DMS114 treated with DMSO at 0.1 percent for 48 hours (cell line): ENCODE data around the gene PRR33.
"Not testable (repeated sequence)": the region's sequence is repeated elsewhere in the genome, so short reads cannot be mapped to it uniquely, and the experiment has no call there.

Experiments
- DNase-seq: peaks from one replicate; lab custom pipeline; 2025; ENCODE audit not compliant: unreplicated experiment; lab: John Stamatoyannopoulos, UW

The PRR33 gene

GRCh38 chr11:1891831-1892115, at the start of gene PRR33:
PRR33 (minus strand) TSS chr11:1891895; CDS start chr11:1890584, 1,311 bp downstream.
- no peak for DNase-seq

GRCh38 chr11:1939788-1940187, 48.1 kb upstream of the PRR33 start:
- DNase-seq = not testable (repeated sequence)

GRCh38 chr11:1939006-1939625, 47.4 kb upstream of the PRR33 start:
- DNase-seq = no peak

DNA sequence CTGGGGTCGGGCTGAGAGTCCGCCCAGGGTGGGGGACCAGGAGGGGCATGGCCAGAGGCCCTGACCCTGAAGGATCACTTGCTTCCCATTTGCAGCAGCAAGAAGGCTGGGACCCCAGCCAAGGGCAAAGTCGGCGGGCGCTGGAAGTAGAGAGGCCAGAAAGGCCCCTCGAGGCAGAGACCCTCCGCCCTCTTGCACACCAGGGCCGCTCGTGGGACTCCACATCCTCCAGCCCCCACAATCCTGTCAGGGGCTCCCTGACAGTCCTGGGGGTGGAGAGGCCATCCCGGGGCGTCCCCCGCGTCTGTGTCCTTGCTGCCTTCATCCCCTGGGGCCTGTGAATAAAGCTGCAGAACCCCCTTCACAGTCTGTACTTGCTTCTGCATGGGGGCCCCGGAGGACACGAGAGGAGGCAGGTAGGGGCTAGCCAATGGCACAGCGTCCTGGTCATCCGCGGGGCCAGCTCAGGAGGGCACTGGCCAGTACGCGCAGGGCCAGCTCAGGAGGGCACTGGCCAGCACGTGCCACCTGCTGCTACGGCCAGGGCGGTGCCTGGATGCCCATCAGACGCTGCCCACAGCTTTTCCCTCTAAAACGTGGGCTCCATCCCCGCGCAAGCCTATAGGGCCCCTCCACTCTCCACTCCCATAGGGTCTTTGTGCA, 46.8 kb upstream of the PRR33 start:
- DNase-seq = no peak

DNA sequence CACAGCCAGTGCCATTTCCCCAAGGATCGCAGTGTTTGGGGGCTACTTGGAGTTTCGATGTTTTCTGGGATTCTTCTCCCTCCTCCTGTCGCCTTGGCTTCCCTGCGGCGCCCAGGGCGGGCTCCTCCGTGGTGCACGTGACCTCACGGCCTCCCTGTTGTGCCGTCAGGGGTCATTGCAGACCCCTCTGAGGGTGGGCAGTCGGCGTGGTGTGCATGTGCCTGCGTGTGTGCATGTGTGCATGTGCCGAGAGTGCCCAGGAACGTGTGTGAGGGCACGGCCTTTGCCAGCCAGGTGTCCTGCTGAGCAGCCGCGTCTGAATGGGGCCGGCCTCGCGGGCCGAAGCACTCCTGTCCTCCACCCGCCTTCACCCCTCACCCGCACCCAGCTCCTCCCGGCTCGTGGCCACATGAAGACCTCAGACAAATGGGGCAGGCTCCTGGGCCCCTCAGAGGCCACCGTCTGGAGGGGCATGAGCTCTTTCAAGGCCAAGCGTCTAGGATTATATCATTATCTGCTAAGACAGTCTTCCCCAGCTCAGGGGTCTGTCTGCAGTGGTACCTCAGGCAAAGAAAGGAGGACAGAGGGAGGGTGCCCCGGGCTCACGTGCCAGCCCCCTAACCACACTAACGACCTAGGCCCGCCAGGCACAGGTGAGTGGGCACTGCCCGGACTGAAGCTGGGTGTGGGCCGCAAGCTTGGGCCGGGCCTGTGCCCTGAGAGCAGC, 46.1 kb upstream of the PRR33 start:
- DNase-seq = no peak

GRCh38 chr11:1936781-1937615, 45.3 kb upstream of the PRR33 start:
- no peak for DNase-seq

DNA sequence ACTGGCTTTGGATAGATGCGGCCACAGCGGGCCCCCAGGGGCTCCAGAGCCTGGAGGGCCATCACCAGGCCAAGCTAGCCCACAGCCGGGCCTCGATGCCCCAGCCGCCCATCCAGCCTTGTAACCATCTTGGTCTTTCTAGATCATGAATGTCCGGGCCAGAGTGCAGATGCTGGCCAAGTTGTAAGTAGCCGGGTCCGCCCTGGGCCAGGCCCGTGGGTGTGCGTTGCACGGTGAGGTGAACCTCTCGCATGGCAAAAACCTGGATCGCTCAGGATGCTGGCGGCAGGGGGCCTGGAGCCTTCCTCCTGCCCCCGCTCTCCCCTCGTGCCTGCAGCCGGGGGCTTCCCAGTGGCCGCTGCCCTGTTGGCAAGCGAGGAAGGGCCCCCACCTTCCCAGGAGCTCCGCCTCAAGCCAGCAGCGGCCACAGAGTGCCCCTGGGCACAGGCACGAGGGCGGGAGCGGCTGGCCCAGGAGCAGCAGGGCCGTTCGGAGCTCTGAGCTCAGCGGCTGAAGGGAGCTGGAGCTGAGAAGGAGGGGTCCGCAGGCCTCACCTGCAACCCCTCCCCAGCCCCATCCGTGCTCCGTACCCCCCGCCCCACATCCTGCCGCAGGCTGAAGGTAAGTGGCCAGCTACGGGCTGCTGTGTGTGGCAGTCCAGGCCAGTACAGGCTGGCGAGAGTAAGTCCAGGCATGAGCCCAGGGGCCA, 44.5 kb upstream of the PRR33 start:
- no peak for DNase-seq

GRCh38 chr11:1935156-1936071, 43.7 kb upstream of the PRR33 start:
- no peak for DNase-seq

- no peak for DNase-seq
Observed at GRCh38 chr11:1934335-1935155, 42.9 kb upstream of the PRR33 start.

- no peak for DNase-seq
Observed at GRCh38 chr11:1933416-1934334, 42.0 kb upstream of the PRR33 start.

DNA sequence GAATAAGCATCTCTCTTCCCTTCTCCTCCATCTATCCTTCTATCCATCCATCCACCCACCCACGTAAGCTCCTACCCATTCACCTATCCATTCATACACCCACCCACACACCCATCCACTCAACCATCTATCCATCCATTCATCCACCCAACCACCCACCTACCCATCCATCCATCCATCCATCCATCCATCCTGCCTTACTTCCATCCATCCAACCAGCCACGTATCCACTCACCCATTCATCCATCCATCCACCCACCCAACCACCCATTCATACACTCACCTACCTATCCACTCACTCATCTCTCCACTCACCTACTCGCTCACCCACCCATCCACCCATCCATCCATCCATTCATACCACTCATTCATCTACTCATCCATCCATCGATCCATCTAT, 41.0 kb upstream of the PRR33 start:
- DNase-seq = no peak

DNA sequence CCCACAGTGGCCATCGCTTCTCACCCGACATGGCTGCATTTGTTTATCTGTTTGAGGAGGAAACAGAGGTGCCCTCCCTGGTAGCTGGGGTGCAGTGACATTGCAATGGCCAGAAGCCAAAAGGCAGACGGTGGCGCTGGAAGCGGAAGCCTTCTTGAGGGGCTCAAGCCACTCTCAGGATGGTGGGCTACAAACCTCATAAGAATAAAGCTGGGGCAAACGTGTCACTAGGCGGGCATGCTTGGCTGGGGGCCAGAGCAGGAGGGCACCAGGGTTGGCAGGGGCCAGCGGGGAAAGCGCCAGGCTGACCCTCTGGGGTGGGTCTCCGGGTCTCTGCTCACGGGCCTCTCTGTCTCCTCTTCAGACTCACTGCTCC, 40.4 kb upstream of the PRR33 start:
- DNase-seq = no peak

- DNase-seq = no peak
Observed at GRCh38 chr11:1931341-1932104, 39.8 kb upstream of the PRR33 start.

- no peak for DNase-seq
Observed at GRCh38 chr11:1930462-1930830, 38.8 kb upstream of the PRR33 start.

- DNase-seq = no peak
Observed at GRCh38 chr11:1929621-1930461, 38.1 kb upstream of the PRR33 start.

- no peak for DNase-seq
Observed at GRCh38 chr11:1928891-1929541, 37.3 kb upstream of the PRR33 start.
